CD4-positive, alpha-beta T cell treated with Interleukin-10 for 1 hour (primary cell): ENCODE measurements around the gene GRIN2A.

ENCODE experiments used
- DNase-seq: peaks from one replicate; pipeline ENCODE4 v3.0.0-alpha.2; 2020

Gene GRIN2A

GRCh38 chr16:10083301-10083700, 98.9 kb downstream of the GRIN2A start:
- no peak for DNase-seq

- DNase-seq, result no peak
Observed at GRCh38 chr16:10081201-10081940, 100.9 kb downstream of the GRIN2A start.

- no peak for DNase-seq
Observed at GRCh38 chr16:10080051-10080772, 102.0 kb downstream of the GRIN2A start.

GRCh38 chr16:10078541-10078949, 103.7 kb downstream of the GRIN2A start:
- DNase-seq, result no peak

GRCh38 chr16:10077861-10078260, 104.4 kb downstream of the GRIN2A start:
- no peak for DNase-seq

- DNase-seq, result no peak
Observed at GRCh38 chr16:10076037-10076436, 106.2 kb downstream of the GRIN2A start.

GRCh38 chr16:10070591-10070990, 111.6 kb downstream of the GRIN2A start:
- no peak for DNase-seq

- no peak for DNase-seq
Observed at GRCh38 chr16:10069374-10069773, 112.9 kb downstream of the GRIN2A start.

GRCh38 chr16:10067835-10068234, 114.4 kb downstream of the GRIN2A start:
- no peak for DNase-seq

- no peak for DNase-seq
Observed at GRCh38 chr16:10067406-10067805, 114.8 kb downstream of the GRIN2A start.

GRCh38 chr16:10065019-10065418, 117.2 kb downstream of the GRIN2A start:
- no peak for DNase-seq

- no peak for DNase-seq
Observed at GRCh38 chr16:10048850-10049249, 133.4 kb downstream of the GRIN2A start.

- no peak for DNase-seq
Observed at GRCh38 chr16:10045947-10046346, 136.3 kb downstream of the GRIN2A start.

GRCh38 chr16:10045291-10045775, 136.9 kb downstream of the GRIN2A start:
- DNase-seq, result no peak

- no peak for DNase-seq
Observed at GRCh38 chr16:10040136-10041080, 141.8 kb downstream of the GRIN2A start.

- no peak for DNase-seq
Observed at GRCh38 chr16:10039220-10040096, 142.8 kb downstream of the GRIN2A start.

GRCh38 chr16:10037751-10038150, 144.5 kb downstream of the GRIN2A start:
- DNase-seq, result no peak

- DNase-seq, result no peak
Observed at GRCh38 chr16:10036956-10037355, 145.3 kb downstream of the GRIN2A start.

GRCh38 chr16:10033556-10033955, 148.7 kb downstream of the GRIN2A start:
- no peak for DNase-seq

- DNase-seq, result no peak
Observed at GRCh38 chr16:10031955-10032354, 150.3 kb downstream of the GRIN2A start.

- no peak for DNase-seq
Observed at GRCh38 chr16:10031473-10031872, 150.8 kb downstream of the GRIN2A start.

- no peak for DNase-seq
Observed at GRCh38 chr16:10028644-10029043, 153.6 kb downstream of the GRIN2A start.
